HepG2 (cell line): ENCODE measurements around the gene STK40. TPM values are rescaled to one million over a fixed set of nuclear protein-coding genes. Genes with fewer than 3 reads are reported as not detected.

Experiments used
- AKAP8 ChIP-seq: sonication (generic); formaldehyde crosslinking; IDR thresholded peaks from 2 replicates; pipeline ENCODE4 v1.5.1; 2020; ENCODE audit warnings: mild to moderate bottlenecking, missing genetic modification reagents
- CAMTA2 ChIP-seq: sonication (generic); formaldehyde crosslinking; IDR thresholded peaks from 2 replicates; pipeline ENCODE4 v1.4.0; 2020; ENCODE audit warnings: mild to moderate bottlenecking, missing genetic modification reagents, borderline replicate concordance
- CBX5 ChIP-seq: sonication (generic); formaldehyde crosslinking; IDR thresholded peaks from 2 replicates; pipeline ENCODE4 v1.4.0; 2020; ENCODE audit warnings: missing genetic modification reagents, borderline replicate concordance
- CREB1 ChIP-seq, 2 experiments: fragments of 450-650 bp in 1 of 2; IDR thresholded peaks; 2 replicates each; pipeline ENCODE4 v1.6.1; 2016 to 2017; ENCODE audit warnings: control low read depth in 1 of 2, mild to moderate bottlenecking in 1 of 2, missing compliant biosample characterization in 1 of 2, missing genetic modification characterization in 1 of 2
- KDM1A ChIP-seq: IDR thresholded peaks from 2 replicates; pipeline ENCODE4 v1.6.1; 2016; ENCODE audit warnings: missing compliant biosample characterization
- MED13 ChIP-seq: sonication (generic); formaldehyde crosslinking; IDR thresholded peaks from 2 replicates; pipeline ENCODE4 v1.5.0; 2020; ENCODE audit warnings: missing genetic modification reagents
- NBN ChIP-seq: fragments of 450-650 bp; conservative IDR thresholded peaks from 2 replicates; pipeline ENCODE4 v1.6.1; 2017
- PCBP1 ChIP-seq: fragments of 200-400 bp; formaldehyde crosslinking; IDR thresholded peaks from 2 replicates; pipeline ENCODE4 v1.6.1; 2017; ENCODE audit warnings: mild to moderate bottlenecking, low read depth, low read length, borderline replicate concordance
- RARA ChIP-seq: IDR thresholded peaks from 2 replicates; pipeline ENCODE4 v1.6.1; 2016; ENCODE audit warnings: missing genetic modification reagents, missing compliant biosample characterization
- RARG ChIP-seq: sonication (generic); formaldehyde crosslinking; IDR thresholded peaks from 2 replicates; pipeline ENCODE4 v1.4.0; 2020; ENCODE audit warnings: low read depth, mild to moderate bottlenecking, missing genetic modification reagents
- RBM22 ChIP-seq: fragments of 200-400 bp; formaldehyde crosslinking; optimal IDR thresholded peaks from 2 replicates; pipeline ENCODE3; 2017; ENCODE audit warnings: mild to moderate bottlenecking, low read length, moderate library complexity
- RFX5 ChIP-seq: IDR thresholded peaks from 2 replicates; pipeline ENCODE4 v1.6.1; 2011; ENCODE audit warnings: low read depth, low read length, improper control_type of control experiment
- RXRA ChIP-seq: sonication (generic); formaldehyde crosslinking; IDR thresholded peaks from 2 replicates; pipeline ENCODE4 v1.5.1; 2020; ENCODE audit warnings: missing genetic modification reagents
- ZFY ChIP-seq: sonication (generic); formaldehyde crosslinking; IDR thresholded peaks from 2 replicates; pipeline ENCODE4 v1.4.0; 2020; ENCODE audit warnings: missing genetic modification reagents
- ZMYM3 ChIP-seq: sonication (generic); formaldehyde crosslinking; IDR thresholded peaks from 2 replicates; pipeline ENCODE4 v1.5.1; 2020; ENCODE audit warnings: mild to moderate bottlenecking, missing genetic modification reagents
- ZNF589 ChIP-seq: sonication (generic); formaldehyde crosslinking; conservative IDR thresholded peaks from 2 replicates; pipeline ENCODE4 v1.8.0; 2022; ENCODE audit warnings: mild to moderate bottlenecking, moderate library complexity, missing genetic modification reagents
- ZNF709 ChIP-seq: sonication (generic); formaldehyde crosslinking; IDR thresholded peaks from 2 replicates; pipeline ENCODE4 v1.5.0; 2020; ENCODE audit warnings: mild to moderate bottlenecking, missing genetic modification reagents
- ZNF850 ChIP-seq: sonication (generic); formaldehyde crosslinking; conservative IDR thresholded peaks from 2 replicates; pipeline ENCODE4 v1.9.0; 2021; ENCODE audit warnings: mild to moderate bottlenecking, missing genetic modification reagents
- polyA plus RNA-seq, 8 experiments: library from polyadenylated mRNA; depleted of rRNA in 3 of 8; stranded (reverse) in 7 of 8; unstranded in 1 of 8; fragments of >200 nt; fragmentation: Illumina TruSeq in 4 of 8; extraction: Trizol in 4 of 8; gene quantifications; 2 replicates each; pipeline versions ENCODE4 v1.2.1 to v1.2.3, GENCODE V29; 2011 to 2016; ENCODE audit warnings: low read depth in 4 of 8, missing spikeins in 1 of 8, mixed read lengths in 1 of 8; ENCODE audit not compliant: insufficient read depth in 1 of 8
- total RNA-seq, 5 experiments: library from RNA; depleted of rRNA; stranded (reverse); fragments of >200 nt; fragmentation: Illumina TruSeq; extraction: Trizol; gene quantifications; 2 replicates each; pipeline ENCODE4 v1.2.3, GENCODE V29; 2016; ENCODE audit warnings: low read depth in 1 of 5
- TF ChIP-seq, protein P1 (sequence below): sonication (generic); formaldehyde crosslinking; IDR thresholded peaks from 2 replicates; pipeline ENCODE4 v1.4.0; 2020; ENCODE audit warnings: mild to moderate bottlenecking, missing genetic modification reagents
- TF ChIP-seq, protein P2 (sequence below): sonication (generic); formaldehyde crosslinking; IDR thresholded peaks from 2 replicates; pipeline ENCODE4 v1.5.0; 2020; ENCODE audit warnings: mild to moderate bottlenecking, missing genetic modification reagents
- TF ChIP-seq, protein P3 (sequence below), 2 experiments: sonication (generic) in 1 of 2; formaldehyde crosslinking in 1 of 2; IDR thresholded peaks; 2 replicates each; pipeline versions ENCODE4 v1.4.0 to v1.6.1; 2018 to 2020; ENCODE audit warnings: missing genetic modification reagents in 2 of 2, borderline replicate concordance in 1 of 2, low read depth in 1 of 2, mild to moderate bottlenecking in 1 of 2, missing biosample characterization in 1 of 2

The STK40 gene
- total and polyA plus RNA-seq, 2 of the 13 experiments (the other 11 are each of a cell fraction or from before 2014, with no cell fraction given): 33.8 to 35.1 TPM

DNA sequence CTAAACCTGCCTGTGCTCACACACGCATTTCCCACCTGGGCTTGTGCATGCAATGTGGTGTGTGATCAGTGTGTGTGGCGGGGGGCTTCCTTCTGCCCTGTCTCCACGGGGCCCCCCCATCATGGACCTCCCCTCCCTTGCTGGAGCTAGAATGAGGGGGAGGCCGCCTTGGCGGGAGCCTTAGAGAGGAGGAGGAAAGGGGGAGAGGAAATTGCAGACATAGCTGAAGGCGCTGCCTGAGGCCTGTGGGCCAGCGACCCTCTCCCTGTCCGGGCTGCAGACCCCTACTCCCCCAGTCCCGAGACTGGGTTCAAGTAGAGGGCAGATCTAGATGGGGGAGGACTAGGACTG lies 61.4 kb downstream of the STK40 start (continued):
- TF ChIP-seq RARG (CRISPR knock-in tag) (no peak), RARA (no peak), CBX5 (CRISPR knock-in tag) (no peak), RFX5 (no peak), PCBP1 (0 out of 2 replicates have a peak, but pooled peaks have one; percentile 16), CAMTA2 (CRISPR knock-in tag) (no peak), ZFY (CRISPR knock-in tag) (no peak), ZNF709 (no peak), RBM22 (no peak), CREB1 (IDR thresholded peaks at IDR 0.05) (no peak), CREB1 (CRISPR knock-in tag; IDR thresholded peaks at IDR 0.05) (peak; percentile 27), ZMYM3 (no peak), ZNF589 (0 out of 2 replicates have a peak, but pooled peaks have one; percentile 37), AKAP8 (peak; percentile 5; the same call in 1 of the 2 replicates), KDM1A (CRISPR knock-in tag) (no peak), RXRA (CRISPR knock-in tag) (0 out of 2 replicates have a peak, but pooled peaks have one; percentile 28), MED13 (no peak), ZNF850 (CRISPR knock-in tag) (no peak), NBN (no peak)
- TF ChIP-seq, protein P1, sequence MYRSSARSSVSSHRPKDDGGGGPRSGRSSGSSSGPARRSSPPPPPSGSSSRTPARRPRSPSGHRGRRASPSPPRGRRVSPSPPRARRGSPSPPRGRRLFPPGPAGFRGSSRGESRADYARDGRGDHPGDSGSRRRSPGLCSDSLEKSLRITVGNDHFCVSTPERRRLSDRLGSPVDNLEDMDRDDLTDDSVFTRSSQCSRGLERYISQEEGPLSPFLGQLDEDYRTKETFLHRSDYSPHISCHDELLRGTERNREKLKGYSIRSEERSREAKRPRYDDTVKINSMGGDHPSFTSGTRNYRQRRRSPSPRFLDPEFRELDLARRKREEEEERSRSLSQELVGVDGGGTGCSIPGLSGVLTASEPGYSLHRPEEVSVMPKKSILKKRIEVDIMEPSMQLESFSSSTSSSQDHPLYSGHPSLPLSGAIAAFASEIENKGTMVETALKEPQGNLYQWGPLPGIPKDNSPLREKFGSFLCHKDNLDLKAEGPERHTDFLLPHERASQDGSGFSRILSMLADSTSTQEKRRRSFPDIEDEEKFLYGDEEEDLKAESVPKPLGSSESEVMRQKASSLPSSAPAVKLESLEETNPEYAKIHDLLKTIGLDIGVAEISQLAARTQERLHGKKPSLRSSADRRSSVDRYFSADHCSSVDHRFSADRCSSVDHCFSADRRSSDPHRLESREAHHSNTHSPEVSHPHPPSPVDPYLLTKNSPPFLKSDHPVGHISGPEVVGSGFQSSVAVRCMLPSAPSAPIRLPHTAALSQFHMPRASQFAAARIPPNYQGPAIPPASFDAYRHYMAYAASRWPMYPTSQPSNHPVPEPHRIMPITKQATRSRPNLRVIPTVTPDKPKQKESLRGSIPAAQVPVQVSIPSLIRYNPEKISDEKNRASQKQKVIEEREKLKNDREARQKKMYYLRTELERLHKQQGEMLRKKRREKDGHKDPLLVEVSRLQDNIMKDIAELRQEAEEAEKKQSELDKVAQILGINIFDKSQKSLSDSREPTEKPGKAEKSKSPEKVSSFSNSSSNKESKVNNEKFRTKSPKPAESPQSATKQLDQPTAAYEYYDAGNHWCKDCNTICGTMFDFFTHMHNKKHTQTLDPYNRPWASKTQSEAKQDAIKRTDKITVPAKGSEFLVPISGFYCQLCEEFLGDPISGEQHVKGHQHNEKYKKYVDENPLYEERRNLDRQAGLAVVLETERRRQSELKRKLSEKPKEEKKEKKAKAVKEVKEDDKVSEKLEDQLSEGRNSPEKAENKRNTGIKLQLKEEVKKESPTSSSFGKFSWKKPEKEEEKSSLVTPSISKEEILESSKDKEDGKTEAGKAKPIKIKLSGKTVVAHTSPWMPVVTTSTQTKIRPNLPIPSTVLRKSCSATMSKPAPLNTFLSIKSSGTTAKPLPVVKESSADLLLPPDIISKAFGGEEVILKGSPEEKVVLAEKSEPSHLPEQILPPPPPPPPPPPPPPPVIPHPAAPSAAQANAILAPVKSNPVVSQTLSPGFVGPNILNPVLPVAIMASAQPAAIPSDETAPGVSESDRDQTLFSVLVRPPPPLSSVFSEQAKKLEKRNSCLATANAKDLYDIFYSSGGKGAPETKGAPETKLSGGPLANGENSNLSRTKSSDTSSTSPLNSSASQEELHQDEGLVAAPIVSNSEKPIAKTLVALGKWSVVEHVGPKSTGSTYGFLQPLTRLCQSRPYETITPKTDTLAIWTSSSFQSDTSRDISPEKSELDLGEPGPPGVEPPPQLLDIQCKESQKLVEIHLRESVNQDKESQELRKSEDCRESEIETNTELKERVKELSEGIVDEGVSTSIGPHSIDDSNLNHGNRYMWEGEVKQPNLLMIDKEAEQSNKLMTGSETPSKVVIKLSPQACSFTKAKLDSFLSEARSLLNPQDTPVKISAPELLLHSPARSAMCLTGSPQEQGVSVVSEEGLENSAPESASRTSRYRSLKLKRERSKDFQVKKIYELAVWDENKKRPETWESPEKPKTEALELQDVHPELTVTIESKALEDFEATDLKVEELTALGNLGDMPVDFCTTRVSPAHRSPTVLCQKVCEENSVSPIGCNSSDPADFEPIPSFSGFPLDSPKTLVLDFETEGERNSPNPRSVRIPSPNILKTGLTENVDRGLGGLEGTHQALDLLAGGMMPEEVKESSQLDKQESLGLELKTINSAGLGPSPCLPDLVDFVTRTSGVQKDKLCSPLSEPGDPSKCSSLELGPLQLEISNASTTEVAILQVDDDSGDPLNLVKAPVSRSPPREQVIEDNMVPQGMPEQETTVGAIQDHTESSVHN: no peak
- TF ChIP-seq, protein P2, sequence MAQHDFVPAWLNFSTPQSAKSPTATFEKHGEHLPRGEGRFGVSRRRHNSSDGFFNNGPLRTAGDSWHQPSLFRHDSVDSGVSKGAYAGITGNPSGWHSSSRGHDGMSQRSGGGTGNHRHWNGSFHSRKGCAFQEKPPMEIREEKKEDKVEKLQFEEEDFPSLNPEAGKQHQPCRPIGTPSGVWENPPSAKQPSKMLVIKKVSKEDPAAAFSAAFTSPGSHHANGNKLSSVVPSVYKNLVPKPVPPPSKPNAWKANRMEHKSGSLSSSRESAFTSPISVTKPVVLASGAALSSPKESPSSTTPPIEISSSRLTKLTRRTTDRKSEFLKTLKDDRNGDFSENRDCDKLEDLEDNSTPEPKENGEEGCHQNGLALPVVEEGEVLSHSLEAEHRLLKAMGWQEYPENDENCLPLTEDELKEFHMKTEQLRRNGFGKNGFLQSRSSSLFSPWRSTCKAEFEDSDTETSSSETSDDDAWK (CRISPR knock-in tag): no peak
- TF ChIP-seq, protein P3, sequence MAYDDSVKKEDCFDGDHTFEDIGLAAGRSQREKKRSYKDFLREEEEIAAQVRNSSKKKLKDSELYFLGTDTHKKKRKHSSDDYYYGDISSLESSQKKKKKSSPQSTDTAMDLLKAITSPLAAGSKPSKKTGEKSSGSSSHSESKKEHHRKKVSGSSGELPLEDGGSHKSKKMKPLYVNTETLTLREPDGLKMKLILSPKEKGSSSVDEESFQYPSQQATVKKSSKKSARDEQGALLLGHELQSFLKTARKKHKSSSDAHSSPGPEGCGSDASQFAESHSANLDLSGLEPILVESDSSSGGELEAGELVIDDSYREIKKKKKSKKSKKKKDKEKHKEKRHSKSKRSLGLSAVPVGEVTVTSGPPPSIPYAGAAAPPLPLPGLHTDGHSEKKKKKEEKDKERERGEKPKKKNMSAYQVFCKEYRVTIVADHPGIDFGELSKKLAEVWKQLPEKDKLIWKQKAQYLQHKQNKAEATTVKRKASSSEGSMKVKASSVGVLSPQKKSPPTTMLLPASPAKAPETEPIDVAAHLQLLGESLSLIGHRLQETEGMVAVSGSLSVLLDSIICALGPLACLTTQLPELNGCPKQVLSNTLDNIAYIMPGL (CRISPR knock-in tag; IDR thresholded peaks at IDR 0.05; ENCODE audit: borderline replicate concordance in 1 of 2, low read depth in 1 of 2): no peak
